CD4-positive, alpha-beta T cell (primary cell): Measurements from ENCODE around the gene SLC28A1. TPM values are rescaled to one million over a fixed set of nuclear protein-coding genes. Genes with fewer than 3 reads are reported as not detected.

Experiments used
- ATAC-seq: fragments of 200-7000 bp; cut with Tn5 transposase; one replicate; pipeline ENCODE4 v1.10.0; 2022; ENCODE audit warnings: mild to moderate bottlenecking; ENCODE audit not compliant: poor library complexity
- CTCF ChIA-PET: fragments of 350-600 bp; sonication (Branson Sonifier 250); formaldehyde crosslinking; loops from one replicate; lab custom pipeline; 2021; ENCODE audit warnings: antibody characterized with exemption, inconsistent platforms; lab: Charles Lee
- POLR2A ChIA-PET: fragments of 350-600 bp; sonication (Branson Sonifier 250); formaldehyde crosslinking; loops from one replicate; lab custom pipeline; 2021; ENCODE audit warnings: antibody characterized with exemption, inconsistent platforms; lab: Charles Lee
- DNase-seq, 14 experiments: peaks; one replicate each; pipeline ENCODE4 v3.0.0-alpha.2; 2013 to 2020; ENCODE audit warnings: mixed read lengths in 2 of 14
- H3K27ac ChIP-seq, 2 donors: one replicate each; pipeline versions ENCODE4 v1.5.1 to v1.7.0; 2013; ENCODE audit warnings: low read length in 2 of 2, low read depth in 1 of 2, mild to moderate bottlenecking in 1 of 2
- H3K27me3 ChIP-seq, 2 experiments: 1 replicate in 1 of 2; 2 replicates in 1 of 2; pipeline versions ENCODE4 v1.6.1 to v1.7.0; 2013; ENCODE audit warnings: low read length in 2 of 2, control low read depth in 1 of 2, mild to moderate bottlenecking in 1 of 2, moderate library complexity in 1 of 2; ENCODE audit not compliant: insufficient read depth in 2 of 2, control insufficient read depth in 1 of 2
- H3K36me3 ChIP-seq: one replicate; pipeline ENCODE4 v1.6.1; 2013; ENCODE audit warnings: low read length, control low read depth; ENCODE audit not compliant: insufficient read depth
- H3K4me1 ChIP-seq: one replicate; pipeline ENCODE4 v1.6.1; 2013; ENCODE audit warnings: low read length, control low read depth; ENCODE audit not compliant: insufficient read depth
- H3K4me3 ChIP-seq: one replicate; pipeline ENCODE4 v1.5.1; 2013; ENCODE audit warnings: mild to moderate bottlenecking, low read length, moderate library complexity
- H3K9me3 ChIP-seq, 2 experiments: 1 replicate in 1 of 2; 2 replicates in 1 of 2; pipeline versions ENCODE4 v1.6.1 to v1.7.0; 2013; ENCODE audit warnings: low read length in 2 of 2, mild to moderate bottlenecking in 2 of 2, control low read depth in 1 of 2, moderate library complexity in 1 of 2; ENCODE audit not compliant: control insufficient read depth in 1 of 2, insufficient read depth in 1 of 2
- H3K27ac Mint-ChIP-seq: one replicate; pipeline ENCODE4 v1.8.0; 2020; ENCODE audit warnings: mixed read lengths
- H3K27me3 Mint-ChIP-seq: one replicate; pipeline ENCODE4 v1.8.0; 2021; ENCODE audit warnings: mixed read lengths
- H3K36me3 Mint-ChIP-seq: one replicate; pipeline ENCODE4 v1.8.0; 2021; ENCODE audit warnings: low read depth, mixed read lengths
- H3K4me1 Mint-ChIP-seq: one replicate; pipeline ENCODE4 v1.8.0; 2021; ENCODE audit warnings: low read depth, mixed read lengths
- H3K4me3 Mint-ChIP-seq: one replicate; pipeline ENCODE4 v1.8.0; 2020; ENCODE audit warnings: mild to moderate bottlenecking, mixed read lengths
- H3K9me3 Mint-ChIP-seq: one replicate; pipeline ENCODE4 v1.8.0; 2020; ENCODE audit warnings: mixed read lengths
- intact Hi-C, 2 experiments: fragments of 100-400 bp; cut with DNase I in 1 of 2; cut with micrococcal nuclease in 1 of 2; formaldehyde crosslinking; loops; one replicate each; pipeline versions ENCODE4 v1.15.1 to v1.9.0; 2023 to 2025; cut with DNase I, micrococcal nuclease
- total RNA-seq, 174 experiments: library from RNA in 2 of 174; stranded (reverse) in 2 of 174; gene quantifications; one replicate each; pipeline ENCODE4 v1.2.3 and lab custom pipeline; 2021 to 2026
- TF ChIP-seq, protein P1 (sequence below): fragments of 200-600 bp; IDR thresholded peaks from one replicate; pipeline ENCODE4 v1.8.0; 2022; ENCODE audit warnings: antibody characterized with exemption, mild to moderate bottlenecking

SLC28A1 gene
- total RNA-seq, 2 experiments from 2014 or later: not detected

DNA sequence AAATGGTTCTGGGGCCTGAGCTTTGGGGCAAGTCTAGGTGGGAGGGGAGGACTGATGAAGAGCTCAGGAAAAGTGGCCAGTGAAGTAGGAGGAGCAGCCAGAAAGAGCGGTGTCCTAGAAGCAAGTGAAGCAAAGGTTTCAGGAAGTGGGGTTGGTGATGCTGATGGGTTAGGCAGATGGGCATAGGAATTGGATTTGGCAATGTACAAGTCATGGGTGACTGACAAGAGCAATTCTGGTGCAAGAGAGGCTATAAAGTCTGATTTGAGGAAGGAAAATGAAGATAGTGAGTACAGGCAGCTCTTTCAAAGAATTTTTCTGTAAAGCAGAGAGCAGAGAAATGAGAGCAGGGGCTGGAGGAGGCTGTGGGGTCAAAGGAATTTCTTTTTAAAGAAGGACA lies 47.6 kb upstream of the SLC28A1 start:
- Mint-ChIP-seq H3K36me3 (no peaks in the 10 kb centered on the region), H3K9me3 (no peaks in the 10 kb centered on the region), H3K27ac (no peak overlapping the region), H3K4me1 (no peaks in the 10 kb centered on the region), H3K27me3 (peaks cover 6% of the 10 kb centered on the region), H3K4me3 (no peak overlapping the region)
- ATAC-seq: no peak
- Histone ChIP-seq H3K9me3 (no peaks in the 10 kb centered on the region), H3K4me1 (no peaks in the 10 kb centered on the region), H3K27me3 (no peaks in the 10 kb centered on the region), H3K36me3 (no peaks in the 10 kb centered on the region), H3K4me3 (no peak overlapping the region), H3K27ac (no peak overlapping the region)
- DNase-seq: no peak
- ChIA-PET POLR2A (interaction anchor here (1.2 kb wide), 1 partner anchor 19 kb away, joined by 3 read pairs; no protein-coding TSS in a partner anchor), CTCF (no interaction called here)
- TF ChIP-seq, protein P1, sequence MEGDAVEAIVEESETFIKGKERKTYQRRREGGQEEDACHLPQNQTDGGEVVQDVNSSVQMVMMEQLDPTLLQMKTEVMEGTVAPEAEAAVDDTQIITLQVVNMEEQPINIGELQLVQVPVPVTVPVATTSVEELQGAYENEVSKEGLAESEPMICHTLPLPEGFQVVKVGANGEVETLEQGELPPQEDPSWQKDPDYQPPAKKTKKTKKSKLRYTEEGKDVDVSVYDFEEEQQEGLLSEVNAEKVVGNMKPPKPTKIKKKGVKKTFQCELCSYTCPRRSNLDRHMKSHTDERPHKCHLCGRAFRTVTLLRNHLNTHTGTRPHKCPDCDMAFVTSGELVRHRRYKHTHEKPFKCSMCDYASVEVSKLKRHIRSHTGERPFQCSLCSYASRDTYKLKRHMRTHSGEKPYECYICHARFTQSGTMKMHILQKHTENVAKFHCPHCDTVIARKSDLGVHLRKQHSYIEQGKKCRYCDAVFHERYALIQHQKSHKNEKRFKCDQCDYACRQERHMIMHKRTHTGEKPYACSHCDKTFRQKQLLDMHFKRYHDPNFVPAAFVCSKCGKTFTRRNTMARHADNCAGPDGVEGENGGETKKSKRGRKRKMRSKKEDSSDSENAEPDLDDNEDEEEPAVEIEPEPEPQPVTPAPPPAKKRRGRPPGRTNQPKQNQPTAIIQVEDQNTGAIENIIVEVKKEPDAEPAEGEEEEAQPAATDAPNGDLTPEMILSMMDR: no peak
- intact Hi-C loops: no loop called here

DNA sequence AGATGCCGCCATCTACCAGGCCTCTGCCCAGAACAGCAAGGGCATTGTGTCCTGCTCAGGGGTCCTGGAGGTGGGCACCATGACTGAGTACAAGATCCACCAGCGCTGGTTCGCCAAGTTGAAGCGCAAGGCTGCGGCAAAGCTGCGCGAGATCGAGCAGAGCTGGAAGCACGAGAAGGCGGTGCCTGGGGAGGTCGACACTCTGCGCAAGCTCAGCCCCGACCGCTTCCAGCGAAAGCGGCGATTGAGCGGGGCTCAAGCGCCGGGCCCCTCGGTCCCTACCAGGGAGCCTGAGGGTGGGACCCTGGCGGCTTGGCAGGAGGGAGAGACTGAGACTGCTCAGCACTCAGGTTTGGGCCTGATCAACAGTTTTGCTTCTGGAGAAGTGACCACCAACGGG lies 44.7 kb upstream of the SLC28A1 start:
- TF ChIP-seq, protein P1: no peak
- Histone ChIP-seq H3K27ac (no peak overlapping the region), H3K36me3 (no peaks in the 10 kb centered on the region), H3K9me3 (no peaks in the 10 kb centered on the region), H3K27me3 (no peaks in the 10 kb centered on the region), H3K4me3 (no peak overlapping the region), H3K4me1 (no peaks in the 10 kb centered on the region)
- H3K9me3 Mint-ChIP-seq: no peaks in the 10 kb centered on the region
- no peak overlapping the region for H3K4me3 Mint-ChIP-seq
- no peaks in the 10 kb centered on the region for H3K4me1 Mint-ChIP-seq
- DNase-seq (no peak), ATAC-seq (no peak)
- intact Hi-C loops: no loop called here
- peaks cover 6% of the 10 kb centered on the region for H3K27me3 Mint-ChIP-seq
- H3K36me3 Mint-ChIP-seq: no peaks in the 10 kb centered on the region
- H3K27ac Mint-ChIP-seq: no peak overlapping the region
- CTCF ChIA-PET: no interaction called here
- POLR2A ChIA-PET: no interaction called here

DNA sequence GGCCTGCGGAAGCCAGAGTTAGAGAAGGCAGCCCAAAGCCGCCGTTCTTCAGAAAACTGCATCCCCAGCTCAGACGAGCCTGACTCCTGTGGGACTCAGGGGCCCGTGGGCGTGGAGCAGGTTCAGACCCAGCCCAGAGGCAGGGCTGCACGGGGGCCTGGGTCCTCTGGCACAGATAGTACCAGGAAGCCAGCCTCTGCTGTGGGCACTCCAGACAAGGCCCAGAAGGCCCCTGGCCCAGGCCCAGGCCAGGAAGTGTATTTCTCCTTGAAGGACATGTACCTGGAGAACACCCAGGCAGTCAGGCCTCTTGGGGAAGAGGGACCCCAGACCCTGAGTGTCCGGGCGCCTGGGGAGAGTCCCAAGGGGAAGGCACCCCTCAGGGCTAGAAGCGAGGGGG lies 44.2 kb upstream of the SLC28A1 start:
- no peaks in the 10 kb centered on the region for H3K36me3 ChIP-seq
- H3K36me3 Mint-ChIP-seq: no peaks in the 10 kb centered on the region
- no peaks in the 10 kb centered on the region for H3K9me3 Mint-ChIP-seq
- intact Hi-C loops: no loop called here
- no peaks in the 10 kb centered on the region for H3K4me1 Mint-ChIP-seq
- H3K9me3 ChIP-seq: no peaks in the 10 kb centered on the region
- H3K4me3 Mint-ChIP-seq: no peak overlapping the region
- ChIA-PET CTCF (no interaction called here), POLR2A (no interaction called here)
- H3K27ac Mint-ChIP-seq: no peak overlapping the region
- peaks cover 6% of the 10 kb centered on the region for H3K27me3 Mint-ChIP-seq
- no peaks in the 10 kb centered on the region for H3K27me3 ChIP-seq
- ATAC-seq (no peak), DNase-seq (no peak)
- no peaks in the 10 kb centered on the region for H3K4me1 ChIP-seq
- H3K27ac ChIP-seq: no peak overlapping the region
- no peak overlapping the region for H3K4me3 ChIP-seq
- TF ChIP-seq, protein P1: no peak
